Smooth muscle cell (in vitro differentiated cells): Measurements from ENCODE around the gene PRRT1B. TPM values are rescaled to one million over a fixed set of nuclear protein-coding genes. Genes with fewer than 3 reads are reported as not detected.

Experiments used
- DNase-seq: peaks from one replicate; lab custom pipeline; 2025; ENCODE audit not compliant: unreplicated experiment; lab: John Stamatoyannopoulos, UW
- H2AFZ ChIP-seq: fragments of 200-600 bp; sonication (generic); 2 replicates; pipeline ENCODE4 v1.6.0; 2016; ENCODE audit warnings: antibody characterized with exemption, low read depth, mild to moderate bottlenecking
- H3F3A ChIP-seq: fragments of 200-600 bp; sonication (generic); 2 replicates; pipeline ENCODE4 v1.6.0; 2017; ENCODE audit warnings: antibody characterized with exemption, low read depth
- H3K27ac ChIP-seq: fragments of 200-600 bp; sonication (generic); 2 replicates; pipeline ENCODE4 v1.5.1; 2016; ENCODE audit warnings: low read depth, mild to moderate bottlenecking
- H3K27me3 ChIP-seq: fragments of 200-600 bp; sonication (generic); 2 replicates; pipeline ENCODE4 v1.6.1; 2016; ENCODE audit warnings: low read depth, mild to moderate bottlenecking
- H3K36me3 ChIP-seq: fragments of 200-600 bp; sonication (generic); 2 replicates; pipeline ENCODE4 v1.5.1; 2016; ENCODE audit warnings: low read depth
- H3K4me1 ChIP-seq: fragments of 200-600 bp; sonication (generic); 2 replicates; pipeline ENCODE4 v1.5.1; 2016; ENCODE audit warnings: low read depth
- H3K4me2 ChIP-seq: fragments of 200-600 bp; sonication (generic); 2 replicates; pipeline ENCODE4 v1.6.0; 2016; ENCODE audit warnings: mild to moderate bottlenecking
- H3K4me3 ChIP-seq: fragments of 200-600 bp; sonication (generic); 2 replicates; pipeline ENCODE4 v1.5.1; 2016; ENCODE audit warnings: mild to moderate bottlenecking
- H3K79me2 ChIP-seq: fragments of 200-600 bp; sonication (generic); 2 replicates; pipeline ENCODE4 v1.6.0; 2016; ENCODE audit warnings: low read depth, mild to moderate bottlenecking
- H3K9ac ChIP-seq: fragments of 200-600 bp; sonication (generic); 2 replicates; pipeline ENCODE4 v1.6.0; 2016; ENCODE audit warnings: low read depth
- H3K9me3 ChIP-seq: fragments of 200-600 bp; sonication (generic); replicated peaks from 2 replicates; pipeline ENCODE4 v1.5.1; 2016; ENCODE audit warnings: low read depth
- H4K20me1 ChIP-seq: fragments of 200-600 bp; sonication (generic); 2 replicates; pipeline ENCODE4 v1.6.0; 2016; ENCODE audit warnings: low read depth
- CTCF ChIP-seq: fragments of 200-600 bp; sonication (generic); IDR thresholded peaks from 2 replicates; pipeline ENCODE4 v1.5.1; 2017; ENCODE audit warnings: borderline replicate concordance, mild to moderate bottlenecking, antibody characterized with exemption; ENCODE audit not compliant: insufficient read depth, poor library complexity, severe bottlenecking
- whole genome bisulfite sequencing: methylation state at CpG from one replicate; pipeline ENCODE4 v1.1.7; 2016; ENCODE audit warnings: low lambda C conversion rate; 5-methylcytosine and 5-hydroxymethylcytosine counted together
- polyA plus RNA-seq: library from polyadenylated mRNA; unstranded; fragments of >200 nt; fragmentation: Nextera tagmentation; extraction: Ambion mirVana; gene quantifications from 2 replicates; pipeline ENCODE4 v1.2.1, GENCODE V29; 2016
- total RNA-seq: library from RNA; depleted of rRNA; stranded (reverse); fragments of >200 nt; gene quantifications from 2 replicates; pipeline ENCODE4 v1.2.3, GENCODE V29; 2014

PRRT1B gene
- total and polyA plus RNA-seq, 2 experiments from 2014 or later, result not detected

- no peak for DNase-seq
- peaks cover 31% of the 10 kb centered on the region for H3K27me3 ChIP-seq
These were observed 12.7 kb downstream of the PRRT1B start for GRCh38 chr9:131557855-131558548.

DNA sequence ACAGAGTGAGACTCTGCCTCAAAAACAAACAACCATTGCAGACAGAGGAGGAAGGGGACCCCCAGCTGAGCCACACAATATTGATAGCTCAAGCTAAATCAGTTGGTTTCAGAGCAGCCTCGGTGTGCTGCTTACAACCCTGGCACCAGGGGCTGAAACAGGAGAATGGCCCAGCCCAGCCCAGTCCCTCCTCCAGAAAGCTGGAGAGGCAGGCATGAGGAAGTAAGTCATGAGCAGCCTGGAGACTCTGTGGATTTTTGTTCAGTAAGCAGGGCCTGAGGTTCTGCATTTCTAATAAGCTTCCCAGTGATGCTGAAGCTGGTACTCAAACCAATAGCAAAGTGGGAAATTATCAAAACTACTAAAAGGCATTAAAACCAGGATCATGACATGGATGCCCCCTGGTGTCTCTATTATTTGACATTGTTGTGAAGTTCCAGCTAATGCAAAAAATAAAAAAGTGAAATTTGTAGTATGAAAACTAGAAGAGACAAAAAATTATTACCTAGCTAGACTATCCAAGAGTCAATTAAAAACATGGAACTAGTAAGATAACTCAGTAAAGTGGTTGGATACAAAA lies 14.2 kb downstream of the PRRT1B start:
- H3K4me3 ChIP-seq, result no peak overlapping the region
- no peaks in the 10 kb centered on the region for H4K20me1 ChIP-seq
- no peak overlapping the region for H2AFZ ChIP-seq
- DNase-seq, result no peak
- no peak overlapping the region for H3K9ac ChIP-seq
- H3F3A ChIP-seq, result no peaks in the 10 kb centered on the region
- no peak overlapping the region for H3K4me2 ChIP-seq
- H3K36me3 ChIP-seq, result no peaks in the 10 kb centered on the region
- H3K79me2 ChIP-seq, result no peaks in the 10 kb centered on the region
- no peak for TF ChIP-seq CTCF
- H3K4me1 ChIP-seq, result no peaks in the 10 kb centered on the region
- WGBS, result 89% methylated on average over 1 of the region's 1 CpG
- peaks cover 16% of the 10 kb centered on the region for H3K27me3 ChIP-seq
- no peak overlapping the region for H3K27ac ChIP-seq
- no peaks in the 10 kb centered on the region for H3K9me3 ChIP-seq

More at GRCh38 chr9:131557855-131558548, 12.7 kb downstream of the PRRT1B start:
- Histone ChIP-seq H3K4me2 (no peak overlapping the region), H3K4me1 (no peaks in the 10 kb centered on the region), H4K20me1 (no peaks in the 10 kb centered on the region), H2AFZ (no peak overlapping the region), H3K79me2 (no peaks in the 10 kb centered on the region), H3F3A (no peaks in the 10 kb centered on the region), H3K9ac (no peak overlapping the region), H3K9me3 (no peaks in the 10 kb centered on the region), H3K36me3 (no peaks in the 10 kb centered on the region), H3K4me3 (no peak overlapping the region), H3K27ac (no peak overlapping the region)
- TF ChIP-seq CTCF, result no peak
- whole genome bisulfite sequencing, result 86% methylated on average over 20 of the region's 25 CpGs

GRCh38 chr9:131562032-131562959 lies 17.0 kb downstream of the PRRT1B start:
- 50% methylated on average over 9 of the region's 9 CpGs for WGBS
- H3K36me3 ChIP-seq, result no peaks in the 10 kb centered on the region
- H3K9me3 ChIP-seq, result no peaks in the 10 kb centered on the region
- no peak for TF ChIP-seq CTCF
- DNase-seq, result no peak
- H3K9ac ChIP-seq, result no peak overlapping the region
- no peaks in the 10 kb centered on the region for H4K20me1 ChIP-seq
- H3K27me3 ChIP-seq, result no peaks in the 10 kb centered on the region
- H3F3A ChIP-seq, result no peaks in the 10 kb centered on the region
- no peaks in the 10 kb centered on the region for H3K4me1 ChIP-seq
- H3K4me2 ChIP-seq, result no peak overlapping the region
- no peak overlapping the region for H3K27ac ChIP-seq
- no peak overlapping the region for H2AFZ ChIP-seq
- no peak overlapping the region for H3K4me3 ChIP-seq
- no peaks in the 10 kb centered on the region for H3K79me2 ChIP-seq
